Measurements from ENCODE around the gene IQSEC3.
"Not testable (repeated sequence)": the region's sequence is repeated elsewhere in the genome, so short reads cannot be mapped to it uniquely, and the experiment has no call there.

The IQSEC3 gene

GRCh38 chr12:52902-53734 is 13.4 kb upstream of the IQSEC3 start:
- not testable (repeated sequence) for DNase-seq (ENCODE audit: low read depth in 2 of 2)

GRCh38 chr12:53735-54730 is 12.5 kb upstream of the IQSEC3 start:
- DNase-seq (ENCODE audit: low read depth in 2 of 2), result no peak

GRCh38 chr12:54750-55535 is 11.6 kb upstream of the IQSEC3 start:
- no peak for DNase-seq (ENCODE audit: low read depth in 2 of 2)

- DNase-seq (ENCODE audit: low read depth in 2 of 2), result no peak
Measured at GRCh38 chr12:56683-57346, 9.8 kb upstream of the IQSEC3 start.

- no peak for DNase-seq (ENCODE audit: low read depth in 2 of 2)
Measured at GRCh38 chr12:57539-57938, 9.0 kb upstream of the IQSEC3 start.

- no peak for DNase-seq (ENCODE audit: low read depth in 2 of 2)
Measured at GRCh38 chr12:58832-59231, 7.7 kb upstream of the IQSEC3 start.

GRCh38 chr12:61845-62244 is 4.7 kb upstream of the IQSEC3 start:
- not testable (repeated sequence) for DNase-seq (ENCODE audit: low read depth in 2 of 2)

- DNase-seq (ENCODE audit: low read depth in 2 of 2), result not testable (repeated sequence)
Measured at GRCh38 chr12:65491-66063, 990 bp upstream of the IQSEC3 start.

- peak in 1 of 2 donors; percentile 9 for DNase-seq (ENCODE audit: low read depth in 2 of 2)
Measured at GRCh38 chr12:66782-67504, 376 bp downstream of the IQSEC3 start.

- DNase-seq (ENCODE audit: low read depth in 2 of 2), result not testable (repeated sequence)
Measured at GRCh38 chr12:69677-70076, 3.1 kb downstream of the IQSEC3 start.

GRCh38 chr12:70541-70940 is 4.0 kb downstream of the IQSEC3 start:
- DNase-seq (ENCODE audit: low read depth in 2 of 2), result not testable (repeated sequence)

- not testable (repeated sequence) for DNase-seq (ENCODE audit: low read depth in 2 of 2)
Measured at GRCh38 chr12:72018-72417, 5.5 kb downstream of the IQSEC3 start.

GRCh38 chr12:74420-75190 is 8.0 kb downstream of the IQSEC3 start:
- not testable (repeated sequence) for DNase-seq (ENCODE audit: low read depth in 2 of 2)

- DNase-seq (ENCODE audit: low read depth in 2 of 2), result not testable (repeated sequence)
Measured at GRCh38 chr12:75541-75940, 9.0 kb downstream of the IQSEC3 start.

GRCh38 chr12:76102-76501 is 9.5 kb downstream of the IQSEC3 start:
- not testable (repeated sequence) for DNase-seq (ENCODE audit: low read depth in 2 of 2)

GRCh38 chr12:76551-76950 is 10.0 kb downstream of the IQSEC3 start:
- DNase-seq (ENCODE audit: low read depth in 2 of 2), result not testable (repeated sequence)

GRCh38 chr12:77101-77719 is 10.6 kb downstream of the IQSEC3 start:
- DNase-seq (ENCODE audit: low read depth in 2 of 2), result not testable (repeated sequence)

- not testable (repeated sequence) for DNase-seq (ENCODE audit: low read depth in 2 of 2)
Measured at GRCh38 chr12:77769-78383, 11.3 kb downstream of the IQSEC3 start.
